HEK293T (cell line): ENCODE measurements around the gene C19orf73.

Source experiments
- L3MBTL2 ChIP-seq: fragments of 450-650 bp; conservative IDR thresholded peaks from 2 replicates; pipeline ENCODE4 v1.6.1; 2016; ENCODE audit warnings: mild to moderate bottlenecking
- TARDBP ChIP-seq: fragments of 450-650 bp; IDR thresholded peaks from 2 replicates; pipeline ENCODE4 v1.6.1; 2016
- TF ChIP-seq, protein P1 (sequence below): fragments of 450-650 bp; IDR thresholded peaks from 2 replicates; pipeline ENCODE4 v1.6.1; 2016

DNA sequence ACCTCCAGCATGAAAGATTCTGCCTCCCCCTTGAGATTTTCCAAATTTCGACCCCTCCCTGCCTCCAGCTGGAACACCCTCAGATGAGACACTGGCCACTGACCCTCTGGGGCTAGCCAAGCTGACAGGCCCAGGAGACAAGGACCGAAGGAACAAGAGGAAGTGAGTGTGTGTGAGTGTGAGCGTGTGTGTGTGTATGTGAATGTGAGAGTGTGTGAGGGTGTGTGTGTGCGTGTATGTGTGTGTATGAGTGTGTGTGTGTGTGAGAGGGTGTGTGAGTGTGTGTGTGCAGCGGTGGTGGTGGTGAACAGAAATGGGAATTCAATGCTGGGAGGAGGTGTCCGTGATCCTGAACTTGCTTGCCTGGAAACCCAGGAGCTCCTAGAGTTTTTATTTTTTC, 22.4 kb upstream of the C19orf73 start:
- no peak for TF ChIP-seq TARDBP
- TF ChIP-seq L3MBTL2 = no peak
- TF ChIP-seq, protein P1, sequence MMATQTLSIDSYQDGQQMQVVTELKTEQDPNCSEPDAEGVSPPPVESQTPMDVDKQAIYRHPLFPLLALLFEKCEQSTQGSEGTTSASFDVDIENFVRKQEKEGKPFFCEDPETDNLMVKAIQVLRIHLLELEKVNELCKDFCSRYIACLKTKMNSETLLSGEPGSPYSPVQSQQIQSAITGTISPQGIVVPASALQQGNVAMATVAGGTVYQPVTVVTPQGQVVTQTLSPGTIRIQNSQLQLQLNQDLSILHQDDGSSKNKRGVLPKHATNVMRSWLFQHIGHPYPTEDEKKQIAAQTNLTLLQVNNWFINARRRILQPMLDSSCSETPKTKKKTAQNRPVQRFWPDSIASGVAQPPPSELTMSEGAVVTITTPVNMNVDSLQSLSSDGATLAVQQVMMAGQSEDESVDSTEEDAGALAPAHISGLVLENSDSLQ = no peak
